Bone marrow (tissue), 2 donors: Measurements from ENCODE around the gene SI.
"Not testable (repeated sequence)": the region's sequence is repeated elsewhere in the genome, so short reads cannot be mapped to it uniquely, and the experiment has no call there.

Source experiments
- DNase-seq, 2 donors: peaks; one replicate each; lab custom pipeline; 2025; lab: John Stamatoyannopoulos, UW

Gene SI

GRCh38 chr3:165078293-165078692 lies at the start of gene SI:
Gene SI (minus strand): TSS chr3:165078496. CDS start chr3:165076012, 2,484 bp downstream.
- no peak for DNase-seq

GRCh38 chr3:165125836-165126235 lies 47.5 kb upstream of the SI start:
- DNase-seq, result no peak

GRCh38 chr3:165111401-165111800 lies 33.1 kb upstream of the SI start:
- no peak for DNase-seq

- no peak for DNase-seq
Measured at GRCh38 chr3:165103616-165104015, 25.3 kb upstream of the SI start.

GRCh38 chr3:165082650-165083049 lies 4.4 kb upstream of the SI start:
- no peak for DNase-seq

GRCh38 chr3:165081183-165081582 lies 2.9 kb upstream of the SI start:
- no peak for DNase-seq

GRCh38 chr3:165075695-165076094 lies 2.6 kb downstream of the SI start:
- no peak for DNase-seq

- DNase-seq, result no peak
Measured at GRCh38 chr3:165070682-165071081, 7.6 kb downstream of the SI start.

GRCh38 chr3:165056510-165056909 lies 21.8 kb downstream of the SI start:
- DNase-seq, result no peak

GRCh38 chr3:165040186-165040585 lies 38.1 kb downstream of the SI start:
- DNase-seq, result no peak

GRCh38 chr3:165011557-165011956 lies 66.7 kb downstream of the SI start:
- DNase-seq, result no peak

GRCh38 chr3:164984947-164985346 lies 93.3 kb downstream of the SI start:
- DNase-seq, result no peak

- DNase-seq, result no peak
Measured at GRCh38 chr3:164962610-164963009, 115.7 kb downstream of the SI start.

- DNase-seq, result no peak
Measured at GRCh38 chr3:164952966-164953365, 125.3 kb downstream of the SI start.

- DNase-seq, result not testable (repeated sequence)
Measured at GRCh38 chr3:164951403-164951802, 126.9 kb downstream of the SI start.

GRCh38 chr3:164940745-164941144 lies 137.6 kb downstream of the SI start:
- no peak for DNase-seq

GRCh38 chr3:164929642-164930041 lies 148.7 kb downstream of the SI start:
- no peak for DNase-seq
